ENCODE data around the gene OBSCN. TPM values are rescaled to one million over a fixed set of nuclear protein-coding genes. Genes with fewer than 3 reads are reported as not detected.

Gene OBSCN
- total and polyA plus RNA-seq, 10 of the 15 experiments (the other 5 are each of a cell fraction or from before 2014, with no cell fraction given), result 0.01 to 0.36 (median 0.08) TPM; not detected in 2

GRCh38 chr1:228333739-228334115, 125.9 kb downstream of the OBSCN start:
- no peak overlapping the region for H2AFZ ChIP-seq (ENCODE audit: control insufficient read depth, low read depth, low read length)
- no peaks in the 10 kb centered on the region for H3K9me3 ChIP-seq (replicated peaks; ENCODE audit: control insufficient read depth, insufficient read depth, low read length)
- CTCF ChIA-PET, result no interaction called here
- no peaks in the 10 kb centered on the region for H4K20me1 ChIP-seq (ENCODE audit: control insufficient read depth, insufficient read depth)
- no peaks in the 10 kb centered on the region for H3K4me1 ChIP-seq (ENCODE audit: control insufficient read depth, insufficient read depth, low read length)
- ATAC-seq (no peak), FAIRE-seq (no peak), DNase-seq (ENCODE audit: low read depth, low spot score) (no peak)
- SMC1A ChIA-PET (ENCODE audit: uncharacterized antibody, unreplicated experiment), result no interaction called here
- 33% methylated on average over 10 of the region's 10 CpGs for WGBS (ENCODE audit: insufficient coverage, insufficient replicate concordance, low lambda C conversion rate, missing lambda C conversion rate)
- POLR2A ChIA-PET, result no interaction called here
- in situ Hi-C loops (cut with MboI), result no loop called here
- no peaks in the 10 kb centered on the region for H3K27me3 ChIP-seq (replicated peaks in 1 of 2; ENCODE audit: control insufficient read depth in 2 of 2, insufficient read depth in 2 of 2, low read length in 1 of 2)
- no TSS peak for BruUV-seq (replicated peaks)
- H3K4me3 ChIP-seq, result no peak overlapping the region
- no peak for TF ChIP-seq E4F1 (IDR thresholded peaks at IDR 0.05; ENCODE audit: borderline replicate concordance, partially characterized antibody)
- TF ChIP-seq BRCA1 (IDR thresholded peaks at IDR 0.05; ENCODE audit: low read depth, low read length), result no peak
- no peak for TF ChIP-seq DPF2 (IDR thresholded peaks at IDR 0.05)
- no peak for TF ChIP-seq REST (IDR thresholded peaks at IDR 0.05; ENCODE audit: low read depth, low read length)
- no peak for TF ChIP-seq NR2C2 (IDR thresholded peaks at IDR 0.05; ENCODE audit: borderline replicate concordance, control insufficient read depth, insufficient read length, low read depth)
- TF ChIP-seq SMAD5 (IDR thresholded peaks at IDR 0.05; ENCODE audit: low read depth), result no peak
- no peak for TF ChIP-seq POLR2AphosphoS2 (IDR thresholded peaks at IDR 0.05; ENCODE audit: low read depth, low read length)
- no peak for TF ChIP-seq MYB (IDR thresholded peaks at IDR 0.05; ENCODE audit: borderline replicate concordance, low read depth, low read length)
- no peak for TF ChIP-seq HDAC2 (IDR thresholded peaks at IDR 0.05)
- no peak for TF ChIP-seq YBX1 (IDR thresholded peaks at IDR 0.05)
- H3K79me2 ChIP-seq (ENCODE audit: control insufficient read depth, insufficient read depth, low read length), result no peaks in the 10 kb centered on the region
- H3K9ac ChIP-seq (ENCODE audit: control insufficient read depth, insufficient read depth, low read length), result no peak overlapping the region
- H3K36me3 ChIP-seq (ENCODE audit: control insufficient read depth in 2 of 2, insufficient read depth in 2 of 2, low read length in 1 of 2), result no peaks in the 10 kb centered on the region
- H3K4me2 ChIP-seq (ENCODE audit: control insufficient read depth, insufficient read depth), result no peak overlapping the region
- intact Hi-C loops (cut with micrococcal nuclease; ENCODE audit: unreplicated experiment), result no loop called here
- RAD21 ChIA-PET (ENCODE audit: unreplicated experiment), result no interaction called here
- H3K27ac ChIP-seq (ENCODE audit: control insufficient read depth, insufficient read depth), result no peak overlapping the region
